Karpas-422 (cell line): ENCODE measurements around the gene UBE2QL1. TPM values are rescaled to one million over a fixed set of nuclear protein-coding genes. Genes with fewer than 3 reads are reported as not detected.

ENCODE experiments used
- DNase-seq: peaks from one replicate; pipeline ENCODE4 v3.0.0-alpha.2; 2015
- H2AFZ ChIP-seq: fragments of 200-600 bp; sonication (generic); 2 replicates; pipeline ENCODE4 v1.6.1; 2014; ENCODE audit warnings: antibody characterized with exemption, low read length, mixed read lengths
- H3K27ac ChIP-seq: fragments of 200-600 bp; sonication (generic); 2 replicates; pipeline ENCODE4 v1.5.1; 2014; ENCODE audit warnings: mild to moderate bottlenecking, low read length, moderate library complexity
- H3K27me3 ChIP-seq: fragments of 200-600 bp; sonication (generic); 2 replicates; pipeline ENCODE4 v1.6.1; 2014; ENCODE audit warnings: low read length, mixed read lengths
- H3K36me3 ChIP-seq: fragments of 200-600 bp; sonication (generic); 2 replicates; pipeline ENCODE4 v1.6.1; 2014; ENCODE audit warnings: low read length, mixed read lengths; ENCODE audit not compliant: insufficient read depth
- H3K4me1 ChIP-seq: fragments of 200-600 bp; sonication (generic); 2 replicates; pipeline ENCODE4 v1.6.1; 2014; ENCODE audit warnings: mild to moderate bottlenecking, low read length, mixed read lengths
- H3K4me2 ChIP-seq: fragments of 200-600 bp; sonication (generic); 2 replicates; pipeline ENCODE4 v1.6.1; 2014; ENCODE audit warnings: low read length, low read depth, mild to moderate bottlenecking; ENCODE audit not compliant: poor library complexity, severe bottlenecking
- H3K4me3 ChIP-seq: fragments of 200-600 bp; sonication (generic); 2 replicates; pipeline ENCODE4 v1.5.1; 2014; ENCODE audit warnings: mild to moderate bottlenecking, antibody characterized with exemption, low read length, mixed read lengths
- H3K79me2 ChIP-seq: fragments of 200-600 bp; sonication (generic); 2 replicates; pipeline ENCODE4 v1.6.1; 2014; ENCODE audit warnings: mild to moderate bottlenecking, low read length, mixed read lengths
- H3K9ac ChIP-seq: fragments of 200-600 bp; sonication (generic); 2 replicates; pipeline ENCODE4 v1.6.0; 2014; ENCODE audit warnings: low read length
- H3K9me2 ChIP-seq: fragments of 200-600 bp; sonication (generic), shearing (Covaris generic); replicated peaks from 2 replicates; pipeline ENCODE4 v1.6.0; 2014; ENCODE audit warnings: mild to moderate bottlenecking, low read length, moderate library complexity; ENCODE audit not compliant: insufficient read depth
- H3K9me3 ChIP-seq: fragments of 300-700, 200-600 bp; sonication (generic); 2 replicates; pipeline ENCODE4 v1.6.1; 2014; ENCODE audit warnings: low read length, mixed read lengths
- H4K20me1 ChIP-seq: fragments of 200-600 bp; sonication (generic); 2 replicates; pipeline ENCODE4 v1.6.1; 2014; ENCODE audit warnings: mild to moderate bottlenecking, antibody characterized with exemption, low read length, low read depth; ENCODE audit not compliant: insufficient read depth
- total RNA-seq: library from RNA; depleted of rRNA; stranded (reverse); fragments of >200 nt; shearing (Covaris generic); gene quantifications from 2 replicates; pipeline ENCODE4 v1.2.3, GENCODE V29; 2014; ENCODE audit warnings: low replicate concordance

The UBE2QL1 gene
- total RNA-seq, 1 experiment from 2014 or later = not detected

- H3K9ac ChIP-seq = no peak overlapping the region
- H2AFZ ChIP-seq = no peak overlapping the region
- H4K20me1 ChIP-seq = no peaks in the 10 kb centered on the region
Measured at GRCh38 chr5:6482735-6483134, 34.1 kb downstream of the UBE2QL1 start.

GRCh38 chr5:6483880-6484382 is 35.3 kb downstream of the UBE2QL1 start:
- Histone ChIP-seq H3K27me3 (no peaks in the 10 kb centered on the region), H3K4me3 (no peak overlapping the region), H4K20me1 (no peaks in the 10 kb centered on the region), H3K79me2 (no peaks in the 10 kb centered on the region), H3K27ac (no peak overlapping the region), H3K9me3 (no peaks in the 10 kb centered on the region), H2AFZ (no peak overlapping the region), H3K9me2 (no peaks in the 10 kb centered on the region), H3K4me2 (no peak overlapping the region), H3K36me3 (no peaks in the 10 kb centered on the region), H3K4me1 (no peaks in the 10 kb centered on the region), H3K9ac (no peak overlapping the region)
- no peak for DNase-seq

More at GRCh38 chr5:6482735-6483134, 34.1 kb downstream of the UBE2QL1 start:
- no peaks in the 10 kb centered on the region for H3K79me2 ChIP-seq
- DNase-seq = no peak
- H3K4me2 ChIP-seq = no peak overlapping the region
- H3K27me3 ChIP-seq = no peaks in the 10 kb centered on the region
- no peaks in the 10 kb centered on the region for H3K9me2 ChIP-seq
- H3K9me3 ChIP-seq = no peaks in the 10 kb centered on the region
- no peak overlapping the region for H3K4me3 ChIP-seq
- H3K27ac ChIP-seq = no peak overlapping the region
- no peaks in the 10 kb centered on the region for H3K36me3 ChIP-seq
- no peaks in the 10 kb centered on the region for H3K4me1 ChIP-seq

- H3K79me2 ChIP-seq = no peaks in the 10 kb centered on the region
- H3K36me3 ChIP-seq = no peaks in the 10 kb centered on the region
- H4K20me1 ChIP-seq = no peaks in the 10 kb centered on the region
- H3K4me3 ChIP-seq = no peak overlapping the region
- H2AFZ ChIP-seq = no peak overlapping the region
- no peaks in the 10 kb centered on the region for H3K4me1 ChIP-seq
- H3K9me3 ChIP-seq = no peaks in the 10 kb centered on the region
- no peak for DNase-seq
- H3K4me2 ChIP-seq = no peak overlapping the region
- no peak overlapping the region for H3K27ac ChIP-seq
- H3K27me3 ChIP-seq = no peaks in the 10 kb centered on the region
- no peak overlapping the region for H3K9ac ChIP-seq
- no peaks in the 10 kb centered on the region for H3K9me2 ChIP-seq
Measured at GRCh38 chr5:6484446-6484845, 35.8 kb downstream of the UBE2QL1 start.

GRCh38 chr5:6484899-6485298 is 36.2 kb downstream of the UBE2QL1 start:
- Histone ChIP-seq H3K9me3 (no peaks in the 10 kb centered on the region), H4K20me1 (no peaks in the 10 kb centered on the region), H3K9me2 (no peaks in the 10 kb centered on the region), H3K4me2 (no peak overlapping the region), H3K79me2 (no peaks in the 10 kb centered on the region), H3K27ac (no peak overlapping the region), H3K27me3 (no peaks in the 10 kb centered on the region), H3K36me3 (no peaks in the 10 kb centered on the region), H3K4me1 (no peaks in the 10 kb centered on the region), H3K9ac (no peak overlapping the region), H2AFZ (no peak overlapping the region), H3K4me3 (no peak overlapping the region)
- no peak for DNase-seq

GRCh38 chr5:6485441-6485840 is 36.8 kb downstream of the UBE2QL1 start:
- Histone ChIP-seq H3K4me2 (no peak overlapping the region), H3K27ac (no peak overlapping the region), H2AFZ (no peak overlapping the region), H3K9ac (no peak overlapping the region), H3K27me3 (no peaks in the 10 kb centered on the region), H3K4me3 (no peak overlapping the region), H4K20me1 (no peaks in the 10 kb centered on the region), H3K9me3 (no peaks in the 10 kb centered on the region), H3K4me1 (no peaks in the 10 kb centered on the region), H3K9me2 (no peaks in the 10 kb centered on the region), H3K79me2 (no peaks in the 10 kb centered on the region), H3K36me3 (no peaks in the 10 kb centered on the region)
- DNase-seq = no peak

- no peaks in the 10 kb centered on the region for H3K9me3 ChIP-seq
- H3K79me2 ChIP-seq = no peaks in the 10 kb centered on the region
- H3K4me1 ChIP-seq = no peaks in the 10 kb centered on the region
- H3K4me2 ChIP-seq = no peak overlapping the region
- no peak overlapping the region for H3K9ac ChIP-seq
- H3K27me3 ChIP-seq = no peaks in the 10 kb centered on the region
- H3K36me3 ChIP-seq = no peaks in the 10 kb centered on the region
- DNase-seq = no peak
- no peak overlapping the region for H3K27ac ChIP-seq
- no peak overlapping the region for H3K4me3 ChIP-seq
- H4K20me1 ChIP-seq = no peaks in the 10 kb centered on the region
- H3K9me2 ChIP-seq = no peaks in the 10 kb centered on the region
- no peak overlapping the region for H2AFZ ChIP-seq
Measured at GRCh38 chr5:6486074-6486473, 37.4 kb downstream of the UBE2QL1 start.

GRCh38 chr5:6487081-6487480 is 38.4 kb downstream of the UBE2QL1 start:
- H3K36me3 ChIP-seq = no peaks in the 10 kb centered on the region
- H4K20me1 ChIP-seq = no peaks in the 10 kb centered on the region
- no peak overlapping the region for H3K4me2 ChIP-seq
- H3K9me3 ChIP-seq = no peaks in the 10 kb centered on the region
- no peak overlapping the region for H3K27ac ChIP-seq
- no peak overlapping the region for H2AFZ ChIP-seq
- no peaks in the 10 kb centered on the region for H3K4me1 ChIP-seq
- no peak overlapping the region for H3K9ac ChIP-seq
- H3K79me2 ChIP-seq = no peaks in the 10 kb centered on the region
- H3K4me3 ChIP-seq = no peak overlapping the region
- no peaks in the 10 kb centered on the region for H3K27me3 ChIP-seq
- no peak for DNase-seq
- no peaks in the 10 kb centered on the region for H3K9me2 ChIP-seq

- H3K4me2 ChIP-seq = no peak overlapping the region
- no peak for DNase-seq
- no peaks in the 10 kb centered on the region for H3K4me1 ChIP-seq
- H3K27ac ChIP-seq = no peak overlapping the region
- H3K4me3 ChIP-seq = no peak overlapping the region
- no peaks in the 10 kb centered on the region for H3K27me3 ChIP-seq
- H3K36me3 ChIP-seq = no peaks in the 10 kb centered on the region
- H3K9me2 ChIP-seq = no peaks in the 10 kb centered on the region
- no peak overlapping the region for H3K9ac ChIP-seq
- no peak overlapping the region for H2AFZ ChIP-seq
- no peaks in the 10 kb centered on the region for H3K9me3 ChIP-seq
- H3K79me2 ChIP-seq = no peaks in the 10 kb centered on the region
- H4K20me1 ChIP-seq = no peaks in the 10 kb centered on the region
Measured at GRCh38 chr5:6488021-6488420, 39.4 kb downstream of the UBE2QL1 start.
